Stimulated activated naive CD8-positive, alpha-beta T cell treated with anti-CD3 and anti-CD28 coated beads, Interleukin-15, amount 100 ng/mL, for 72 hours (primary cell): ENCODE data around the gene PSTPIP1.

ENCODE experiments used
- ATAC-seq: fragments of 150-1000 bp; cut with Tn5 transposase; 2 replicates; pipeline ENCODE4 v1.10.0; 2021; ENCODE audit warnings: mild to moderate bottlenecking, moderate library complexity
- DNase-seq, 2 donors: peaks; one replicate each; pipeline ENCODE4 v3.0.0; 2021 to 2022
- H3K27ac Mint-ChIP-seq, 2 donors: one replicate each; pipeline ENCODE4 v1.8.0; 2022; ENCODE audit warnings: mild to moderate bottlenecking in 2 of 2, mixed read lengths in 2 of 2, moderate library complexity in 2 of 2
- H3K27me3 Mint-ChIP-seq: one replicate; pipeline ENCODE4 v1.8.0; 2022; ENCODE audit warnings: mixed read lengths
- H3K4me1 Mint-ChIP-seq: one replicate; pipeline ENCODE4 v1.8.0; 2022; ENCODE audit warnings: mild to moderate bottlenecking, mixed read lengths
- H3K4me3 Mint-ChIP-seq, 2 donors: one replicate each; pipeline ENCODE4 v1.8.0; 2022; ENCODE audit warnings: mild to moderate bottlenecking in 2 of 2, mixed read lengths in 2 of 2, moderate library complexity in 1 of 2
- H3K9me3 Mint-ChIP-seq, 2 donors: one replicate each; pipeline ENCODE4 v1.8.0; 2022; ENCODE audit warnings: mixed read lengths in 2 of 2

The PSTPIP1 gene

DNA sequence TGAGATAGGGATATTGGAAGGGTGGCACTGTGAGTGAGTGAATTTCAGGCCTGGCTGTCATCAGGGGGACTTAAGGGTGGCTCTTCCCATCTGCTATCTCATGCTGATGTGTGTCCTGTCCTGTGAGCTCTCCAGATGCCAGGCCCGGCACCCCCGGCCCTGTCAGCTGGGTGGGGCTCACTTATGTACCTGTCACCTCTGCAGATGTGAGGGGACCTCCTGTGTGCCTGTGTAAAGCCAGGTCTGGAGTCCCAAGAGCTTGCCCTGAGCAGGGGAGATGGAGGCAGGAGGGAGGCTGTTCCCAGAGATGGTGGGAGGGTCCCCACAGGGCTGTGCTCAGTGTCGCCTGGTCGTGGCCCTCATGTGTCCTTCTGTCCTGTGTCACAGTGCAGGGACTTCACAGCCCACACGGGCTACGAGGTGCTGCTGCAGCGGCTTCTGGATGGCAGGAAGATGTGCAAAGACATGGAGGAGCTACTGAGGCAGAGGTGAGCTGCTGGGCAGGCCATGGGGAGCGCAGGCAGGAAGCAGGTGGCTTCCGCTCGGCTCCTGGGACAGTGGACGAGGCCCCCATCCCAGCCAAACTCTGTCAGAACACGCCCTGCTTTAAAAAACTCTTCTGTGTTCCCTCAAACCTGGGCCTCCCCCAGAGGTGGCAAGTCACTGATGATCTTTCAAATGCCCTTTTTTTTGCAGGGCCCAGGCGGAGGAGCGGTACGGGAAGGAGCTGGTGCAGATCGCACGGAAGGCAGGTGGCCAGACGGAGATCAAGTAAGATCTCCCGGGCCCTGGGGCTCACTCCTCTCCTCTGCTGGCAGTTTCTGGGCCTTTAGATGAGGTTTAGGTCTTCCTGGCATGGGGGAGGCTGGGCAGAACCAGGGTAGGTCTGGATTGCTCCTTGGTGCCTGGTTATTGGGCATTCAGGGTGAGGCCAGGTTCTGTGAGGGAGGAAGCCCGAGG is 23.1 kb downstream of the PSTPIP1 start:
- ATAC-seq (no peak), DNase-seq (no peak)
- peaks cover 100% of the 10 kb centered on the region for H3K4me1 Mint-ChIP-seq
- H3K27ac Mint-ChIP-seq: peak overlapping the region; percentile 94 to 95
- peak overlapping the region; percentile 12 to 40 for H3K4me3 Mint-ChIP-seq
- no peaks in the 10 kb centered on the region for H3K27me3 Mint-ChIP-seq
- no peaks in the 10 kb centered on the region for H3K9me3 Mint-ChIP-seq

DNA sequence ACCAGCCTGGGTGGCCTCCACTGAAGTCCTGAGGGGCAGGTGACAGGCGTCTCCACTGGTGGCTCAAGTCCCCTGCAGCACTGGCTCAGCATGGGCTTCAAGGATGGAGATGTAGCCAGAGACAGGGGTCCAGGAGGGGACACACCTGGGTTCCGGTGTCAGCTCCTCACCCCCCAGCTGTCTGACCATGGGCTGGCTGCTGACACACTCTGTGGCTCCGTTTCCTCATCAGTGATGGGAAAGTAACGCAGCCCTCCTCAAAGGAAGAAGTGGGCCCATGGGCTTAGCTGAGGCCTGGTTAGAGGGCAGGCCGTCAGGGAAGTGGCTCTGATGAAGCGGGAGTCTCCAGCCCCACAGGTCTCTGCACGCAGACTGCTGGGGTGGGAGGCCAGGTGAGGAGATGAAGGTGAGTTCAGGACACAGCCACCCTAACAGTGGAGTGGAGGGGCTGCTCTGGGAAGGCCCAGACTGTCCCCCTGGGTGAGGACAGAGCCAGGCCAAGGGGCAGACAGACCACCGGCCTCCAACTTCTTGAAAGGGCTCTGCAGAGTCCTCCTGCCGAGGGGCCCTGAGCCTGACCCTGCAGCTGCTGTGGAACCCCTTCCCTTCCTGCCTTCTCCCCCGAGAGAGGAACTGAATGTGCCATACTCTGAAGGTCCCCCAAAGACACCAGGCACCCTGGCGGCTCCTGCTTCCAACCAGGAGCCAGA is 24.0 kb downstream of the PSTPIP1 start:
- H3K9me3 Mint-ChIP-seq: no peaks in the 10 kb centered on the region
- peak overlapping the region; percentile 94 to 95 for H3K27ac Mint-ChIP-seq
- H3K4me1 Mint-ChIP-seq: peaks cover 100% of the 10 kb centered on the region
- ATAC-seq (no peak), DNase-seq (no peak)
- H3K4me3 Mint-ChIP-seq: peak overlapping the region; percentile 67 to 72
- H3K27me3 Mint-ChIP-seq: no peaks in the 10 kb centered on the region

DNA sequence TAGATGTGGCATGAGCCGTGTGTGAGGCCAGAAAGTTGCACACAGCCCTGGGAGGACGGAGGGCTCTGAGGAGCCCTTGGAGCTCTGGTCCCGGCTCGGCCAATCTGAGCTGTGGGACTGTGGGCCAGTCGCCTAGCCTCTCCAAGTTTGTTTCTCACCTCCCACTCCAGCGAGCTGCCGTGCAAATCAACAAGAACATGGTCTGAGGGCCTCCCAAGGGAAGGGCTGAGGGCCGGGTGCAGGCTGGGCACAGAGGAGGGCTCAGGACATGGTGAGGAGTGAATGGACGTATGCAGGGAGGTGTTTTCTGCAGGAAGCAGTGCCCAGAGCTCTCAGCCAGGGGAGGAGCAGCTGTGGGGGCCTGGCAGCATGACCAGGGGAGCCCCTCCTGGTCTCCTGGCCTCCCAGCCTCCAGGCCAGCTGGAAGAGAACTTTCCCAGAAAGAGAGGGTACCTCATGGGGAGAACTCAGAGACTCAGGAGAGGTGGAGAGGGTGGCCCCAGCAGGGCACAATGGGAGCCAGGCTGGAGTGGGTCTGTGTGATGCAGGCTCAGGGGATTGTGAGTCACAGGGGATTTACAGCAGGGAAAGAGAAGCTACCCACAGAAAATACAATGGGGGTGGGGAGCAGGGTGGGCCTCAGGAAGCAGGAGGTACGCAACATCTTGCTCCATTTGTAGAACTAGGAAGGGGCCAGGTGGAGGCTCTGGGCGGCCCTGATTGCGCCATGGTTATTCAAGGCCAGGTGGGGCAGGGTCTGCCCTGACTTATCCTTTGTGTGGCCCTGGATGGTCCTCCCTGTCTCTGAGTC is 24.8 kb downstream of the PSTPIP1 start:
- Mint-ChIP-seq H3K4me3 (peak overlapping the region; percentile 67 to 72), H3K4me1 (peaks cover 97% of the 10 kb centered on the region), H3K27me3 (no peaks in the 10 kb centered on the region), H3K9me3 (no peaks in the 10 kb centered on the region), H3K27ac (peak overlapping the region; percentile 94 to 96)
- peak; percentile 70 for ATAC-seq
- DNase-seq: peak in 1 of 2 donors; percentile 65

DNA sequence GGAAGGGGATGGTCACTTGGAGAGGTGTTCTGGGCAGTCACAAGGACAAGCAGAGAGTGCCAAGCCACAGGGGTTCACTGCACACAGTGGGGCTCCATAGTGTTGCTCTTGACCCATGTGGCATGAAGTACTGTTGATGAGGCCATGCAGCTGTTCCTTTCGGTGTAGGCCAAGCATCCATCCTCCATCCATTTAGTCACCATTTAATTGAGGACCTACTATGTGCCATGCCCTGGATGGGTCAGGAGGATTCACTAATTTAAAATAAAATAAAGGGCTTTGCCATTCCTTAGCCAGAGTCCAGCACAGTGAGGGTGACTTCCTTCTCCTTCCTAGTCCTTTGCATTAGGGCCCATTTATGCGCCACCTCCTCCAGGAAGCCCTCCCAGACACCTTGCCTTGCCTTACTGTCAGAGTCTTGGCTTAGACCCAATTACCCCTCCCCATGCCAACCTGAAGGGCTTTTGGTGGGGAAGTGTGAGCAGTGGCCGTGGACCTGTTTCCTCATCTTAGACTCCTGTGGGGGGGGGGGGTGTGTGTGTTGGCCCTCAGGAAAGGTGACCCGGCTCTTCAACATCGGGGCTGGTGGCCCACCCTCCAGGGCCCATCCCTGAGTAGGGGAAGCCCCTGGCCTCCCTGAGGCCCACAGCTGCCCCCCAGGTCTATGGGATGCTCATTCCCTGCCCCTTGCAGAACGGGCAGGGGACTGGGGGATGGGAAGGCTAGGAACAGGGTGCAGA is 25.6 kb downstream of the PSTPIP1 start:
- H3K27ac Mint-ChIP-seq: peak overlapping the region; percentile 94 to 96
- no peaks in the 10 kb centered on the region for H3K9me3 Mint-ChIP-seq
- no peaks in the 10 kb centered on the region for H3K27me3 Mint-ChIP-seq
- peak overlapping the region; percentile 67 to 72 for H3K4me3 Mint-ChIP-seq
- peaks cover 89% of the 10 kb centered on the region for H3K4me1 Mint-ChIP-seq
- no peak for ATAC-seq
- DNase-seq: no peak

DNA sequence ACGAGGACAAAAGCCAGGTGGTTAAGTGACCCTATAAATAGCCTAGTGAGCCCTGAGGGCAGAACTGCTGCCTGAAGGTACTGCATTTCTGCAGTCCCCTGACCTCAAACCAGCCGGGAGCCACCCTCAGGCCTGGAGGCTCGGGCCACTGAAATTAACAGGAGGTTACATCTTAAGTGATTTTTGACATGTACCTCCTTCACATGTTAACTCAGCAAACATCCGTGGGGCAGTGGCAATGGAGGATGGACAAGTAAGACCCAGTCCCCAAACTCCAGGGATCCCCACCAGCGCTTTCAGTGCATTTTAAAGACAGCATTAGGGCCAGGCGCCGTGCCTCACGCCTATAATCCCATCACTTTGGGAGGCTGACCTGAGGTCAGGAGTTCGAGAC is 26.2 kb downstream of the PSTPIP1 start:
- Mint-ChIP-seq H3K4me1 (peaks cover 89% of the 10 kb centered on the region), H3K27ac (no peak overlapping the region), H3K4me3 (peak overlapping the region in 1 of 2 donors; percentile 78), H3K9me3 (no peaks in the 10 kb centered on the region), H3K27me3 (no peaks in the 10 kb centered on the region)
- no peak for ATAC-seq
- no peak for DNase-seq

DNA sequence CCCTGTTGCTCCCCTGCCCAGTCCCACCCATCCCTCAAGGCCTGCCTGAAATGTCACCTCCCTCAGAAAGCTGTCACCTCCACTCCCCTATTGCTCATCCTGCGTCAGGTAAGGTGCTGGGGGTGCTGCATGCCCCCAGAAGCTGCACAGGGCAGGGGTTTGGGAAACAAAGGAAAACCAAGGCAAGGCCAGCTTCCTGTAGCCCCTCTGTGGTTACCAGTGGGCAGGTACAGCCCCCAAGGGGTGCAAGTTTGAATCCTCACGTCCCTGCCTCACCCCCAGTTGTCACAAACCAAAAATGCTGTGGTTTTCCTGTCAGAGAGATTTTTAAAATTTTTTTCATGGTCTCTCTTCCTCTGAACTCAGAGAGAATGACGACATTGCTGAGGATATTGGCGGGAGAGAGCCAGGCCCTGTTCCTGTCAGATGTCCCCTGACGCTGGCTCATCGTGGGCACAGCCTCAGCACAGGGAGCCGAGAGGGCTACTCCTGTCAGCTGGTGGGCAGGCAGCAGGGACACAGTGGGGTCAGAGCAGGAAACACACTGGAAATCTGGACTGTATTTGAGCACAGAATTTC is 27.0 kb downstream of the PSTPIP1 start:
- Mint-ChIP-seq H3K27ac (peak overlapping the region; percentile 99), H3K4me1 (peaks cover 83% of the 10 kb centered on the region), H3K9me3 (no peaks in the 10 kb centered on the region), H3K4me3 (peak overlapping the region; percentile 77 to 78), H3K27me3 (no peaks in the 10 kb centered on the region)
- DNase-seq (peak in 1 of 2 donors; percentile 66), ATAC-seq (peak; percentile 70)

DNA sequence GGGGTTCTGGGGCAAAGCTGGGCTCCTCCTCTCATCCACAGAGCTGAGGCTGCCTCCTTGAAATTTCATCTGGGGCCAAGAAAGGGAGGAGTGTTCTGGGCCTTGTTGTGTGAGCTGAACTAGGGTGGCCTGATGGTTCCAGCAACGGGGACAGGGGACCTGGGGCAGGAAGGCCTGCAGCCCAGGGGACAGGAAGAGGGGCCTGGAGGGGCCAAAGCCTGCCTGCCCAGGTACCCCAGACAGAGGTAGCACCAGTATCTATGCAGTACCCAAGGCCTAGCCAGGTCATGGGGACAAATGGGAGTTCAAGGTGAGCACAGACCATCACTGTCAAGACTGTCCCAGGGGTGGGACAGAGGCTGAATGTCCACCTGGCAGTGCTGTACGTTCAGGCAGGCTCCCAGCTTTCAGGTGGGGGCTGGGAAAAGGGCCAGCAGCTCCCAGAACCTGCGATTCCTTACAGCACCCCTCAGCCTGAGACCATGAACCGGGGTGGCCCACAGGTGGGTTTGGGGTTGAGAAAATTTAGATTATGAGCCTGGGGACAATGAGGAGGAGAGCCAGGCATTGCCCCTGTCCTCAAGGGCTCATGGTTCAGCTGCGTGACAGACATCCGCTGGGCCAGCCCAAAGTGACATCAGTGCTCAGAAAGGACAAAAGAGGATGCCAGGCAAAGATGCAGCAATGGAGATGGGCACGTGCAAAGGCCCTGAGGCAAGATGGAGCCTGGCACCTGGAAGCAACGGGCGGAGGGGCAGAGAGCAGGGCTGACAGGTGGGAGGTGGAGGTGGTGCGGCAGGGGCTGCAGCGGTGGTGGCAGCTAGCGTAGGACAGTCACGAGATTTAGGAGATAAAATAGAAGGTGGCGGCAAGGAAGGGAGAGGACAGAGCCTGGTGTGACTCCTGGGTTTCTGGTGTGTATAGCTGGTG is 28.0 kb downstream of the PSTPIP1 start:
- no peaks in the 10 kb centered on the region for H3K9me3 Mint-ChIP-seq
- peaks cover 73% of the 10 kb centered on the region for H3K4me1 Mint-ChIP-seq

DNA sequence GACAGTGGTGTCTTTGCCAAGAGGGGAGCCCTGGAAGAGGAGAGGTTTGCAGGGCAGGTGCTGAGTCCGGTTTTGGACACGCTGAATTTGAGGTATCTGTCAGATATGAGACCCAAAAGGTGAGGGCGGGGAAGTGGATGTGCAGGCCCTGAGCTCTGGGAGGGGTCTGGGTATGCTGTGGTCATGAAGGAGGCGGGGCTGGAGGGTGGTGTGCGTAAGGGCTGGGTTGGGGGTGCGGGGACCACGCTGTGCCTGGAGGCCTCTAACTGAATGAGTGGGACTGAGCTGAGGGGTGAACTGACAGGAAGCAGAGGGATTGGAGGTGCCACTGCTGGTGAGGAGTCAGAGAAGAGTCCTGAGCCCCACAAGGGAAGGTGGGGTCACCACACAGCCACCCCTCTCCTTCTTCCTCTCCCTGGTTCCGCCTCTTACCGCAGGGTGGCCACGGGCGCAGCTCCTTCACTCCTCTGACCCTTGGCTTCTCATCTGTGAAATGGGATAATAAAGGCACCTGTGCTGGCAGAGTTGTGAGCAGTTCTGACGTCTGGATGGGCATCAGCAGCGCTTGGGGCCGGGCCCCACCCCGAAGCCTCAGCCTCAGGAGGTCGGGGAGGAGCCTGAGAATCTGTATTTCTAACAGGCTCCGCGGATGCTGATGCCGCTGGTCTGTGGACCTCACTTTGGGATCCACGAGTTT is 28.8 kb downstream of the PSTPIP1 start:
- peaks cover 64% of the 10 kb centered on the region for H3K4me1 Mint-ChIP-seq
- H3K27ac Mint-ChIP-seq: peak overlapping the region; percentile 92 to 99
- ATAC-seq: no peak
- peak overlapping the region; percentile 23 to 27 for H3K4me3 Mint-ChIP-seq
- DNase-seq: no peak
- H3K9me3 Mint-ChIP-seq: no peaks in the 10 kb centered on the region
- H3K27me3 Mint-ChIP-seq: no peaks in the 10 kb centered on the region

More for the DNA sequence above, 28.0 kb downstream of the PSTPIP1 start:
- no peak for ATAC-seq
- peak overlapping the region; percentile 99 for H3K27ac Mint-ChIP-seq
- no peak for DNase-seq
- no peaks in the 10 kb centered on the region for H3K27me3 Mint-ChIP-seq
- peak overlapping the region; percentile 77 to 78 for H3K4me3 Mint-ChIP-seq

DNA sequence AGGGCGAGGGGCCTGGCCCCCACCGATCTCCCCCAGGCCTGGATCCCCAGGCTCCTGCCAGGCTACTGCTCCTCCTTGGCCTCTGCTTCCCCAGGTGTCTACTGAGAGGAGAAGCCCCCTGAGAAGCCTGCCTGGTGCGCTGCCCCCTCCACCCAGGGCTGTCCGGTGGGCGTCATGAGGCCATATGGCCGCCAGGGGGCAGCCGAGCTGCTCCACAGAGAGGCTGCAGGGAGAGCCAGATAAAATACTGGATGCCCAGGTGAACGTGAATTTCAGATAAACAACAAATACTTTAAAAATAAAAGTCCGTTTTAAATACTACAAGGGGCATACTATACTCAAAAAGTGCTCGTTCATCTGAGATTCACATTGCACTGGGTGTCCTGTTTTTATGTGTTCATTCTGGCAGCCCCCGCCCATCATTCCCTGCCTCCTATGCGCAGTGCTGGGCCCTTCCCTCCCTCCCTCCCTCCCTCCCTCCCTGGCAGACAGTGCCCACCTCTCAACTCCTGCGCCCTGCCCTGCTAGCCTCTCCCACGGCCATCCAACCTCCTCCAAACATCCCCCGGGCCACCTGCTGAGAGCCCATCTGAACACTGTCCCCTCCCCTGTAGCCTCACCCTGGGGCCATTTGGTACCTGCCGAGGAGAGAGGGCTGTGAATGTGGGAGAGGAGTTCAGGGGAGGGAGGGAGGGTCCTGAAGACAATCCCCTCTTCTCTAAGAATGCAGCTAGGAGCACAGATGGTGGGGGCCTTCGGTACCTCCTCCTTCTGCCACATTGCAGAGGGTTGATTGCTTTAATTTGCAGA is 29.6 kb downstream of the PSTPIP1 start:
- H3K27ac Mint-ChIP-seq: no peak overlapping the region
- H3K27me3 Mint-ChIP-seq: no peaks in the 10 kb centered on the region
- no peak overlapping the region for H3K4me3 Mint-ChIP-seq
- H3K9me3 Mint-ChIP-seq: no peaks in the 10 kb centered on the region
- peaks cover 61% of the 10 kb centered on the region for H3K4me1 Mint-ChIP-seq
- peak; percentile 69 for DNase-seq
- ATAC-seq: peak; percentile 21

DNA sequence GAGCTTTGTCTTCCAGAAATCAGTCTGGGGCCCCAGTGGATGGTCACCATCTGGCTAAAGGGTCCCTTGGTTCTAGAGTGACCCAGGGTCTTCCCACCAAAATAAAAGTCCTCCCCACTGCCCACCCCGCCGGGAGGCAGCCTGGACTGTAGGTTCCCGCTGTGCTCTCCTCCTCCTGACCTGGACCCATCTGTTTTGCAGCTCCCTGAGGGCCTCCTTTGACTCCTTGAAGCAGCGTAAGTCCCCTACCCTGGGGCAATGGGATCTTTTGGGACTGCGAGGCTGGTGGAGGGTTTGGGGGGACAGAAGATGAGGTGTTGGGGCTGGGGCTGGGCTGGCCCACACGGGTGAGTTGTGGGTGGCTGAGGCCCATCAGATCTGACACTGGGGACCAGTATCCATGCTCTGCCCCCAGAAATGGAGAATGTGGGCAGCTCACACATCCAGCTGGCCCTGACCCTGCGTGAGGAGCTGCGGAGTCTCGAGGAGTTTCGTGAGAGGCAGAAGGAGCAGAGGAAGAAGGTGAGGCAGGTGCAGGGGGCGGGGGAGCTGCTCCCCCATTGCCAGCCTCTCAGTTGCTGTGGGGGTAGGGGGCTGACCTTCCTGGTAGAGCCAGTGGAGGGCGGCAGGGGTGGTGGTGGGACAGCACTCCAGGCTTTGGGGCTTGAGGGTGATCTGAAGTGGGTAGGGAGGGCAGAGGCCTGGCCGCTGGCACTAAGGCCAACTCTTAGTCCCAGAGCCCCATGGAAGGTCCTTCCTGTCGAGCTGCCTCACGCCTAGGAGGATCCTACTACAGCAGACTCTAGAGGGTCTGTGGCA is 30.4 kb downstream of the PSTPIP1 start:
- peaks cover 61% of the 10 kb centered on the region for H3K4me1 Mint-ChIP-seq
- ATAC-seq (no peak), DNase-seq (no peak)
- peak overlapping the region in 1 of 2 donors; percentile 48 for H3K27ac Mint-ChIP-seq
- H3K9me3 Mint-ChIP-seq: no peaks in the 10 kb centered on the region
- no peak overlapping the region for H3K4me3 Mint-ChIP-seq
- no peaks in the 10 kb centered on the region for H3K27me3 Mint-ChIP-seq

DNA sequence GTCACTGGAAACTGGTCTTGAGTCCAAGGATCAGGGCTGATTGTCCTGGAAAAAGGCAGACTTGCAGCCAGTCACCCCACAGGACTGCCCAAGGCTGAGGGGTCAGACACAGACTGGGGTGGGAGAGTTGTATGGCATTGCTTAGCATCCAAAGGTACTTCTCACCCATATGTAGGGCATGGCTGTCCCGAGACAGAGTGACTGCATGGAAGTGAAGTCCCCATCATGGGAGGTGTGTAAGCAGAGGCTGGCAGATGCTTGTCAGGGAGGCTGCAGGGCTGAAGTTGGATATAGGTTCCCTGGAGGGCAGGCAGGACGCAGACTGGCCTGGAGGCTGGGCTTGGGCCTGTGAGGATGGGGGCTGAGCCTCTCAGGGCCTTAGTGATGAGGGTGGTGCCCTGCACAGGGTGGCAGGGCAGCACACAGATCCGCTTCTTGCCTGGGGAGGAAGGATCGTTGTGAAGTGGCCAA is 31.1 kb downstream of the PSTPIP1 start:
- peaks cover 59% of the 10 kb centered on the region for H3K4me1 Mint-ChIP-seq
- peak overlapping the region in 1 of 2 donors; percentile 83 for H3K27ac Mint-ChIP-seq
- DNase-seq (no peak), ATAC-seq (no peak)
- no peak overlapping the region for H3K4me3 Mint-ChIP-seq
- no peaks in the 10 kb centered on the region for H3K9me3 Mint-ChIP-seq
- no peaks in the 10 kb centered on the region for H3K27me3 Mint-ChIP-seq
